ENCODE measurements around the gene FMN1.

Gene FMN1

GRCh38 chr15:32979710-32980109 lies 214.8 kb downstream of the FMN1 start:
- Histone ChIP-seq H2AFZ (ENCODE audit: insufficient read depth, low read length, poor library complexity) (no peak overlapping the region), H4K8ac (ENCODE audit: low read depth, low read length) (no peak overlapping the region)

GRCh38 chr15:32977506-32977905 lies 217.0 kb downstream of the FMN1 start:
- Histone ChIP-seq H3K18ac (ENCODE audit: low read length) (no peak overlapping the region), H3K4ac (ENCODE audit: low read depth, low read length) (no peak overlapping the region), H3K4me2 (ENCODE audit: low read length) (no peak overlapping the region), H2AK5ac (ENCODE audit: low read length) (no peak overlapping the region), H3K4me1 (ENCODE audit: control insufficient read depth in 1 of 2, insufficient read depth in 2 of 2, low read length in 2 of 2) (no peaks in the 10 kb centered on the region), H2BK5ac (ENCODE audit: low read depth, low read length, poor library complexity) (no peak overlapping the region), H3K9me3 (ENCODE audit: insufficient read depth, low read depth, low read length) (no peaks in the 10 kb centered on the region), H3K14ac (ENCODE audit: low read length) (no peak overlapping the region), H3K79me2 (ENCODE audit: control insufficient read depth, insufficient read depth, low read length, poor library complexity) (no peaks in the 10 kb centered on the region), H3K23ac (ENCODE audit: low read length) (no peak overlapping the region), H2AFZ (ENCODE audit: insufficient read depth, low read length, poor library complexity) (no peak overlapping the region), H3K36me3 (ENCODE audit: control insufficient read depth in 1 of 2, insufficient read depth in 2 of 2, low read length in 2 of 2) (no peaks in the 10 kb centered on the region), H2BK12ac (ENCODE audit: low read length) (no peak overlapping the region), H4K8ac (ENCODE audit: low read depth, low read length) (no peak overlapping the region), H2BK120ac (ENCODE audit: insufficient read depth, low read length, poor library complexity) (no peak overlapping the region), H3K9ac (ENCODE audit: low read length) (no peak overlapping the region), H3K4me3 (ENCODE audit: low read depth, low read length) (no peak overlapping the region), H3K27ac (ENCODE audit: low read depth, low read length) (no peak overlapping the region), H4K12ac (ENCODE audit: low read depth, low read length) (no peak overlapping the region), H3K79me1 (ENCODE audit: low read length) (no peaks in the 10 kb centered on the region), H3K27me3 (ENCODE audit: insufficient read depth, low read length) (no peaks in the 10 kb centered on the region), H4K91ac (ENCODE audit: low read depth, low read length) (no peak overlapping the region)
- no peak for DNase-seq
- WGBS (ENCODE audit: extremely low coverage, insufficient coverage, insufficient read length) = no CpG with 5 or more reads among the region's 1 CpG

More at GRCh38 chr15:32979710-32980109, 214.8 kb downstream of the FMN1 start:
- H3K4me3 ChIP-seq (ENCODE audit: low read depth, low read length) = no peak overlapping the region
- no peak overlapping the region for H2AK5ac ChIP-seq (ENCODE audit: low read length)
- H3K23ac ChIP-seq (ENCODE audit: low read length) = no peak overlapping the region
- no peaks in the 10 kb centered on the region for H3K9me3 ChIP-seq (ENCODE audit: insufficient read depth, low read depth, low read length)
- WGBS (ENCODE audit: extremely low coverage, insufficient coverage, insufficient read length) = no CpG with 5 or more reads among the region's 3 CpGs
- H3K27ac ChIP-seq (ENCODE audit: low read depth, low read length) = no peak overlapping the region
- no peak overlapping the region for H4K91ac ChIP-seq (ENCODE audit: low read depth, low read length)
- no peaks in the 10 kb centered on the region for H3K36me3 ChIP-seq (ENCODE audit: control insufficient read depth in 1 of 2, insufficient read depth in 2 of 2, low read length in 2 of 2)
- H3K14ac ChIP-seq (ENCODE audit: low read length) = no peak overlapping the region
- H3K18ac ChIP-seq (ENCODE audit: low read length) = no peak overlapping the region
- no peak overlapping the region for H3K4me2 ChIP-seq (ENCODE audit: low read length)
- no peak overlapping the region for H3K4ac ChIP-seq (ENCODE audit: low read depth, low read length)
- no peaks in the 10 kb centered on the region for H3K27me3 ChIP-seq (ENCODE audit: insufficient read depth, low read length)
- H2BK12ac ChIP-seq (ENCODE audit: low read length) = no peak overlapping the region
- no peaks in the 10 kb centered on the region for H3K79me1 ChIP-seq (ENCODE audit: low read length)
- no peak overlapping the region for H2BK120ac ChIP-seq (ENCODE audit: insufficient read depth, low read length, poor library complexity)
- H3K9ac ChIP-seq (ENCODE audit: low read length) = no peak overlapping the region
- DNase-seq = no peak
- H4K12ac ChIP-seq (ENCODE audit: low read depth, low read length) = no peak overlapping the region
- H2BK5ac ChIP-seq (ENCODE audit: low read depth, low read length, poor library complexity) = no peak overlapping the region
- no peaks in the 10 kb centered on the region for H3K79me2 ChIP-seq (ENCODE audit: control insufficient read depth, insufficient read depth, low read length, poor library complexity)
- H3K4me1 ChIP-seq (ENCODE audit: control insufficient read depth in 1 of 2, insufficient read depth in 2 of 2, low read length in 2 of 2) = no peaks in the 10 kb centered on the region

- no peaks in the 10 kb centered on the region for H3K27me3 ChIP-seq (ENCODE audit: insufficient read depth, low read length)
- no peak overlapping the region for H4K12ac ChIP-seq (ENCODE audit: low read depth, low read length)
- no peaks in the 10 kb centered on the region for H3K36me3 ChIP-seq (ENCODE audit: control insufficient read depth in 1 of 2, insufficient read depth in 2 of 2, low read length in 2 of 2)
- no peak overlapping the region for H2AFZ ChIP-seq (ENCODE audit: insufficient read depth, low read length, poor library complexity)
- H3K79me2 ChIP-seq (ENCODE audit: control insufficient read depth, insufficient read depth, low read length, poor library complexity) = no peaks in the 10 kb centered on the region
- H2BK12ac ChIP-seq (ENCODE audit: low read length) = no peak overlapping the region
- H3K23ac ChIP-seq (ENCODE audit: low read length) = no peak overlapping the region
- H4K8ac ChIP-seq (ENCODE audit: low read depth, low read length) = no peak overlapping the region
- H3K9ac ChIP-seq (ENCODE audit: low read length) = no peak overlapping the region
- no peak overlapping the region for H3K18ac ChIP-seq (ENCODE audit: low read length)
- no peak overlapping the region for H3K27ac ChIP-seq (ENCODE audit: low read depth, low read length)
- WGBS (ENCODE audit: extremely low coverage, insufficient coverage, insufficient read length) = no CpG with 5 or more reads among the region's 1 CpG
- no peak overlapping the region for H2AK5ac ChIP-seq (ENCODE audit: low read length)
- H3K79me1 ChIP-seq (ENCODE audit: low read length) = no peaks in the 10 kb centered on the region
- H4K91ac ChIP-seq (ENCODE audit: low read depth, low read length) = no peak overlapping the region
- no peak overlapping the region for H3K14ac ChIP-seq (ENCODE audit: low read length)
- no peak overlapping the region for H2BK5ac ChIP-seq (ENCODE audit: low read depth, low read length, poor library complexity)
- H2BK120ac ChIP-seq (ENCODE audit: insufficient read depth, low read length, poor library complexity) = no peak overlapping the region
- no peak overlapping the region for H3K4me3 ChIP-seq (ENCODE audit: low read depth, low read length)
- no peak overlapping the region for H3K4me2 ChIP-seq (ENCODE audit: low read length)
- H3K4me1 ChIP-seq (ENCODE audit: control insufficient read depth in 1 of 2, insufficient read depth in 2 of 2, low read length in 2 of 2) = no peaks in the 10 kb centered on the region
- H3K4ac ChIP-seq (ENCODE audit: low read depth, low read length) = no peak overlapping the region
- no peaks in the 10 kb centered on the region for H3K9me3 ChIP-seq (ENCODE audit: insufficient read depth, low read depth, low read length)
- peak; percentile 10 to 75 for DNase-seq
Observed at GRCh38 chr15:32974691-32975090, 219.8 kb downstream of the FMN1 start.

- Histone ChIP-seq H3K79me1 (ENCODE audit: low read length) (no peaks in the 10 kb centered on the region), H3K23ac (ENCODE audit: low read length) (no peak overlapping the region), H3K27me3 (ENCODE audit: insufficient read depth, low read length) (no peaks in the 10 kb centered on the region), H3K36me3 (ENCODE audit: control insufficient read depth in 1 of 2, insufficient read depth in 2 of 2, low read length in 2 of 2) (no peaks in the 10 kb centered on the region), H2AFZ (ENCODE audit: insufficient read depth, low read length, poor library complexity) (no peak overlapping the region), H3K4me3 (ENCODE audit: low read depth, low read length) (no peak overlapping the region), H3K4me1 (ENCODE audit: control insufficient read depth in 1 of 2, insufficient read depth in 2 of 2, low read length in 2 of 2) (no peaks in the 10 kb centered on the region), H3K4ac (ENCODE audit: low read depth, low read length) (no peak overlapping the region), H2AK5ac (ENCODE audit: low read length) (no peak overlapping the region), H2BK120ac (ENCODE audit: insufficient read depth, low read length, poor library complexity) (no peak overlapping the region), H4K12ac (ENCODE audit: low read depth, low read length) (no peak overlapping the region), H3K14ac (ENCODE audit: low read length) (no peak overlapping the region), H4K8ac (ENCODE audit: low read depth, low read length) (no peak overlapping the region), H3K18ac (ENCODE audit: low read length) (no peak overlapping the region), H2BK5ac (ENCODE audit: low read depth, low read length, poor library complexity) (no peak overlapping the region), H3K9ac (ENCODE audit: low read length) (no peak overlapping the region), H3K27ac (ENCODE audit: low read depth, low read length) (no peak overlapping the region), H3K79me2 (ENCODE audit: control insufficient read depth, insufficient read depth, low read length, poor library complexity) (no peaks in the 10 kb centered on the region), H2BK12ac (ENCODE audit: low read length) (no peak overlapping the region), H3K9me3 (ENCODE audit: insufficient read depth, low read depth, low read length) (no peaks in the 10 kb centered on the region), H3K4me2 (ENCODE audit: low read length) (no peak overlapping the region), H4K91ac (ENCODE audit: low read depth, low read length) (no peak overlapping the region)
- WGBS (ENCODE audit: extremely low coverage, insufficient coverage, insufficient read length) = no CpG with 5 or more reads among the region's 2 CpGs
- DNase-seq = no peak
Observed at GRCh38 chr15:32972686-32973085, 221.8 kb downstream of the FMN1 start.
